H1 (cell line): ENCODE data around the gene TMEM196. TPM values are rescaled to one million over a fixed set of nuclear protein-coding genes. Genes with fewer than 3 reads are reported as not detected.
A peak's percentile ranks its signal among the peaks of the same experiment; 100 is the strongest.

Experiments used
- microRNA-seq, 2 experiments: library from miRNA; unstranded; fragments of <30 nt; microRNA quantifications; one replicate each; pipeline versions ENCODE4 to v1.2.0, GENCODE V29; 2016 to 2020; ENCODE audit warnings: borderline microRNAs expressed in 2 of 2, borderline number of aligned reads in 2 of 2, borderline replicate concordance in 1 of 2
- polyA plus RNA-seq, 7 experiments: library from polyadenylated mRNA; depleted of rRNA in 3 of 7; stranded (reverse) in 5 of 7; unstranded in 2 of 7; fragments of >200 nt in 5 of 7; fragments of 200-250 nt in 2 of 7; gene quantifications; 1 replicate in 5 of 7; 2 replicates in 1 of 7; 4 replicates in 1 of 7; pipeline versions ENCODE4 v1.2.1 to v1.2.3, GENCODE V29; 2011 to 2013; ENCODE audit warnings: missing spikeins in 2 of 7, mixed read lengths in 2 of 7
- small RNA-seq: library from polyadenylated mRNA; stranded (forward); fragments of <200 nt; extraction: miRNeasy Mini kit (QIAGEN cat#:217004); gene quantifications from one replicate; pipeline ENCODE3, GENCODE V24; 2013; ENCODE audit not compliant: insufficient read depth
- total RNA-seq: library from RNA; stranded (reverse); fragmentation: NEBNext Ultra II Directional; extraction: Animal tissue kit (Norgen Biotek cat#: 25700); gene quantifications from 2 replicates; pipeline ENCODE4 v1.2.1, GENCODE V29; 2021

The TMEM196 gene
- total and polyA plus RNA-seq, 2 of the 8 experiments (the other 6 are each of a cell fraction or from before 2014, with no cell fraction given) = 0.06 to 0.07 TPM

Small RNA genes within 50 kb of the gene (microRNA-seq; reads per million reads assigned to microRNA genes)
- 0 to 0.46 reads per million in 2 experiments for gene MIR3146

Small RNA genes within 50 kb of the gene (small RNA-seq; reads per million reads assigned to genes)
- gene MIR3146 = 1.9 reads per million, percentile 12 among the genes with 10 or more reads in this experiment

Other genes with a start within 250 kb of the TMEM196 start
- 23.5 and 24.6 TPM in 2 replicates for gene POLR1F, start 64.6 kb downstream of the TMEM196 start, total RNA-seq
- gene POLR1F, start 64.6 kb downstream of the TMEM196 start, polyA plus RNA-seq (2011; rRNA removed) = 5.9 and 11.2 TPM in 2 replicates